Liver (tissue), 9 donors: ENCODE results near the gene NUP214. TPM values are rescaled to one million over a fixed set of nuclear protein-coding genes. Genes with fewer than 3 reads are reported as not detected.

Experiments used
- DNase-seq: peaks from one replicate; pipeline ENCODE4 v3.0.0-alpha.2; 2017; ENCODE audit warnings: low spot score
- H3K27ac ChIP-seq, 2 donors: one replicate each; pipeline ENCODE4 v1.7.0; 2013; ENCODE audit warnings: inconsistent platforms in 2 of 2, low read length in 2 of 2, control low read depth in 1 of 2, low read depth in 1 of 2, mild to moderate bottlenecking in 1 of 2
- H3K27me3 ChIP-seq, 4 donors: one replicate each; pipeline versions ENCODE4 v1.6.1 to v1.7.0; 2013; ENCODE audit warnings: low read length in 3 of 4, inconsistent platforms in 1 of 4, mild to moderate bottlenecking in 1 of 4, moderate library complexity in 1 of 4; ENCODE audit not compliant: control insufficient read depth in 4 of 4, insufficient read depth in 4 of 4
- H3K36me3 ChIP-seq, 4 donors: one replicate each; pipeline versions ENCODE4 v1.6.1 to v1.7.0; 2013; ENCODE audit warnings: low read length in 3 of 4, mild to moderate bottlenecking in 3 of 4, low read depth in 1 of 4, moderate library complexity in 1 of 4; ENCODE audit not compliant: control insufficient read depth in 4 of 4, insufficient read depth in 3 of 4
- H3K4me1 ChIP-seq, 4 donors: one replicate each; pipeline versions ENCODE4 v1.6.1 to v1.7.0; 2013; ENCODE audit warnings: low read length in 3 of 4, mild to moderate bottlenecking in 3 of 4, moderate library complexity in 1 of 4; ENCODE audit not compliant: control insufficient read depth in 4 of 4, insufficient read depth in 4 of 4
- H3K4me3 ChIP-seq, 3 donors: one replicate each; pipeline versions ENCODE4 v1.6.1 to v1.7.0; 2013; ENCODE audit warnings: low read length in 3 of 3, control low read depth in 1 of 3, low read depth in 1 of 3, mild to moderate bottlenecking in 1 of 3
- H3K9ac ChIP-seq, 2 donors: one replicate each; pipeline ENCODE4 v1.7.0; 2013; ENCODE audit warnings: low read length in 2 of 2, mild to moderate bottlenecking in 2 of 2, moderate library complexity in 2 of 2, control low read depth in 1 of 2, low read depth in 1 of 2
- H3K9me3 ChIP-seq, 4 donors: one replicate each; pipeline versions ENCODE4 v1.6.1 to v1.7.0; 2013; ENCODE audit warnings: low read length in 3 of 4; ENCODE audit not compliant: control insufficient read depth in 4 of 4
- ATF3 ChIP-seq: IDR thresholded peaks from 2 replicates; pipeline ENCODE4 v1.6.1; 2016; ENCODE audit warnings: antibody characterized with exemption
- CTCF ChIP-seq: fragments of 150-350 bp; IDR thresholded peaks from 2 replicates; pipeline ENCODE4 v1.5.1; 2017; ENCODE audit warnings: improper control_type of control experiment, low read depth, low read length; ENCODE audit not compliant: missing input control
- EGR1 ChIP-seq, 2 donors: IDR thresholded peaks; 2 replicates each; pipeline ENCODE4 v1.6.1; 2016 to 2018; ENCODE audit warnings: antibody characterized with exemption in 2 of 2, low read depth in 2 of 2
- FOXA1 ChIP-seq: IDR thresholded peaks from 2 replicates; pipeline ENCODE4 v1.6.1; 2016; ENCODE audit warnings: antibody characterized with exemption
- FOXA2 ChIP-seq: IDR thresholded peaks from 2 replicates; pipeline ENCODE4 v1.6.1; 2016; ENCODE audit warnings: antibody characterized with exemption
- GABPA ChIP-seq, 2 donors: IDR thresholded peaks in 1 of 2; conservative IDR thresholded peaks in 1 of 2; 2 replicates each; pipeline ENCODE4 v1.6.1; 2016; ENCODE audit warnings: antibody characterized with exemption in 2 of 2, mild to moderate bottlenecking in 1 of 2, moderate library complexity in 1 of 2
- HNF4A ChIP-seq, 2 donors: conservative IDR thresholded peaks; 2 replicates each; pipeline ENCODE4 v1.6.1; 2016; ENCODE audit warnings: antibody characterized with exemption in 2 of 2, mild to moderate bottlenecking in 2 of 2
- HNF4G ChIP-seq: IDR thresholded peaks from 2 replicates; pipeline ENCODE4 v1.6.1; 2016; ENCODE audit warnings: antibody characterized with exemption
- MAX ChIP-seq: IDR thresholded peaks from 2 replicates; pipeline ENCODE4 v1.6.1; 2016; ENCODE audit warnings: antibody characterized with exemption
- NR2F2 ChIP-seq: IDR thresholded peaks from 2 replicates; pipeline ENCODE4 v1.6.1; 2016; ENCODE audit warnings: antibody characterized with exemption
- RAD21 ChIP-seq, 2 donors: IDR thresholded peaks; 2 replicates each; pipeline ENCODE4 v1.6.1; 2016; ENCODE audit warnings: antibody characterized with exemption in 2 of 2, mild to moderate bottlenecking in 2 of 2
- REST ChIP-seq: IDR thresholded peaks from 2 replicates; pipeline ENCODE4 v1.6.1; 2016; ENCODE audit warnings: antibody characterized with exemption, mild to moderate bottlenecking
- RXRA ChIP-seq, 2 donors: IDR thresholded peaks; 2 replicates each; pipeline ENCODE4 v1.6.1; 2017 to 2018; ENCODE audit warnings: antibody characterized with exemption in 2 of 2, mild to moderate bottlenecking in 1 of 2
- SP1 ChIP-seq: IDR thresholded peaks from 2 replicates; pipeline ENCODE4 v1.6.1; 2018; ENCODE audit warnings: antibody characterized with exemption, mild to moderate bottlenecking
- TAF1 ChIP-seq: conservative IDR thresholded peaks from 2 replicates; pipeline ENCODE4 v1.6.1; 2016; ENCODE audit warnings: antibody characterized with exemption, mild to moderate bottlenecking
- YY1 ChIP-seq: IDR thresholded peaks from 2 replicates; pipeline ENCODE4 v1.6.1; 2016; ENCODE audit warnings: antibody characterized with exemption, mild to moderate bottlenecking
- ZBTB33 ChIP-seq: IDR thresholded peaks from 2 replicates; pipeline ENCODE4 v1.6.1; 2016; ENCODE audit warnings: antibody characterized with exemption
- WGBS: extraction: QIAGEN DNeasy Blood & Tissue Kit; methylation state at CpG from one replicate; pipeline ENCODE4 v1.1.7; 2013; 5-methylcytosine and 5-hydroxymethylcytosine counted together
- polyA plus RNA-seq, 2 donors: library from polyadenylated mRNA; stranded (reverse) in 1 of 2; unstranded in 1 of 2; fragments of 200-250 nt in 1 of 2; fragments of >200 nt in 1 of 2; fragmentation: Nextera tagmentation in 1 of 2; extraction: Ambion mirVana in 1 of 2; gene quantifications; one replicate each; pipeline versions ENCODE4 v1.2.1 to v1.2.3, GENCODE V29; 2013 to 2015
- total RNA-seq, 2 donors: library from RNA; depleted of rRNA; stranded (reverse); fragments of >200 nt; gene quantifications; one replicate each; pipeline ENCODE4 v1.2.3, GENCODE V29; 2014
- donor health status: healthy.
- donor health status: healthy.
- donor health status: healthy.
- donor health status: healthy.
- donor health status: healthy.

Gene NUP214
- total and polyA plus RNA-seq, 4 donors: 8.8 to 19.5 (median 16.5) TPM

- Histone ChIP-seq H3K4me3 (no peak overlapping the region), H3K36me3 (peaks cover 14 to 92% (median 87%) of the 10 kb centered on the region in 4 donors), H3K9me3 (no peaks in the 10 kb centered on the region), H3K27ac (no peak overlapping the region), H3K9ac (no peak overlapping the region), H3K27me3 (no peaks in the 10 kb centered on the region), H3K4me1 (no peaks in the 10 kb centered on the region)
- no peak for DNase-seq
- 91% methylated on average over 2 of the region's 2 CpGs for whole genome bisulfite sequencing
- TF ChIP-seq EGR1 (IDR thresholded peaks at IDR 0.05; ENCODE audit: low read depth in 2 of 2): no peak
- TF ChIP-seq REST: no peak
- TF ChIP-seq NR2F2: no peak
- TF ChIP-seq RAD21 (IDR thresholded peaks at IDR 0.05): no peak
- TF ChIP-seq GABPA (IDR thresholded peaks at IDR 0.05 in 1 of 2, conservative IDR thresholded peaks at IDR 0.05 in 1 of 2): no peak
- no peak for TF ChIP-seq ATF3
- no peak for TF ChIP-seq HNF4A (conservative IDR thresholded peaks at IDR 0.05)
- TF ChIP-seq CTCF: no peak
- TF ChIP-seq YY1: no peak
- no peak for TF ChIP-seq TAF1
- TF ChIP-seq RXRA (IDR thresholded peaks at IDR 0.05): no peak
- TF ChIP-seq ZBTB33: no peak
These were observed 19.9 kb downstream of the NUP214 start for GRCh38 chr9:131145245-131145644.

- Histone ChIP-seq H3K9ac (no peak overlapping the region), H3K27ac (no peak overlapping the region), H3K4me1 (no peaks in the 10 kb centered on the region), H3K36me3 (peaks cover 17 to 92% (median 84%) of the 10 kb centered on the region in 4 donors), H3K27me3 (no peaks in the 10 kb centered on the region), H3K9me3 (no peaks in the 10 kb centered on the region), H3K4me3 (no peak overlapping the region)
- WGBS: 97% methylated on average over 4 of the region's 4 CpGs
- no peak for DNase-seq
- TF ChIP-seq REST (no peak), SP1 (no peak), HNF4G (no peak), YY1 (no peak), CTCF (no peak), FOXA2 (no peak), FOXA1 (no peak), EGR1 (IDR thresholded peaks at IDR 0.05; ENCODE audit: low read depth in 2 of 2) (no peak), HNF4A (conservative IDR thresholded peaks at IDR 0.05) (no peak), GABPA (IDR thresholded peaks at IDR 0.05 in 1 of 2, conservative IDR thresholded peaks at IDR 0.05 in 1 of 2) (no peak), MAX (no peak), NR2F2 (no peak), ATF3 (no peak), RXRA (IDR thresholded peaks at IDR 0.05) (no peak)
These were observed 20.8 kb downstream of the NUP214 start for GRCh38 chr9:131146186-131146585.
